ENCODE measurements around the gene CXXC1. TPM values are rescaled to one million over a fixed set of nuclear protein-coding genes. Genes with fewer than 3 reads are reported as not detected.
A peak's percentile ranks its signal among the peaks of the same experiment; 100 is the strongest.

CXXC1 gene
- total and polyA plus RNA-seq, 2 of the 13 experiments (the other 11 are each of a cell fraction or from before 2014, with no cell fraction given), result 32.9 to 39.0 TPM

- TF ChIP-seq ZNF512B (CRISPR knock-in tag; IDR thresholded peaks at IDR 0.05; ENCODE audit: borderline replicate concordance) (peak; percentile 68; the same call in 1 of the 2 replicates), HNF1B (CRISPR knock-in tag; IDR thresholded peaks at IDR 0.05) (no peak), ZNF124 (CRISPR knock-in tag; IDR thresholded peaks at IDR 0.05) (no peak), CHD2 (IDR thresholded peaks at IDR 0.05; ENCODE audit: low read depth, low read length) (no peak), ARID2 (CRISPR knock-in tag; IDR thresholded peaks at IDR 0.05; ENCODE audit: borderline replicate concordance) (no peak), USF2 (IDR thresholded peaks at IDR 0.05; ENCODE audit: low read depth, low read length) (no peak), USF2 (CRISPR knock-in tag; IDR thresholded peaks at IDR 0.05; ENCODE audit: borderline replicate concordance) (0 out of 2 replicates have a peak, but pooled peaks have one; percentile 11), FOSL2 (CRISPR knock-in tag; IDR thresholded peaks at IDR 0.05) (no peak), ARID4A (CRISPR knock-in tag; IDR thresholded peaks at IDR 0.05; ENCODE audit: borderline replicate concordance) (no peak), SNAPC2 (CRISPR knock-in tag; IDR thresholded peaks at IDR 0.05) (no peak), ZNF549 (CRISPR knock-in tag; IDR thresholded peaks at IDR 0.05) (no peak), TBX2 (CRISPR knock-in tag; IDR thresholded peaks at IDR 0.05; ENCODE audit: borderline replicate concordance) (no peak), THAP8 (CRISPR knock-in tag; IDR thresholded peaks at IDR 0.05; ENCODE audit: borderline replicate concordance) (no peak), ZHX1 (CRISPR knock-in tag; IDR thresholded peaks at IDR 0.05; ENCODE audit: low read depth) (no peak)
Observed at GRCh38 chr18:50280707-50281294, 6.7 kb downstream of the CXXC1 start (continued).
